Subcutaneous abdominal adipose tissue (tissue), 5 donors: ENCODE measurements around the gene SPR.

Source experiments
- H3K27ac ChIP-seq: one replicate; pipeline ENCODE4 v1.7.0; 2013; ENCODE audit warnings: low read depth, mild to moderate bottlenecking, inconsistent platforms, low read length, moderate library complexity
- H3K27me3 ChIP-seq, 5 donors: one replicate each; pipeline ENCODE4 v1.7.0; 2013; ENCODE audit warnings: low read length in 5 of 5, inconsistent platforms in 1 of 5; ENCODE audit not compliant: control insufficient read depth in 5 of 5, insufficient read depth in 4 of 5
- H3K36me3 ChIP-seq, 5 donors: one replicate each; pipeline ENCODE4 v1.7.0; 2013; ENCODE audit warnings: low read length in 5 of 5; ENCODE audit not compliant: control insufficient read depth in 5 of 5, insufficient read depth in 5 of 5
- H3K4me1 ChIP-seq, 5 donors: one replicate each; pipeline ENCODE4 v1.7.0; 2013; ENCODE audit warnings: low read length in 5 of 5, mild to moderate bottlenecking in 3 of 5, moderate library complexity in 1 of 5; ENCODE audit not compliant: control insufficient read depth in 5 of 5, insufficient read depth in 5 of 5
- H3K4me3 ChIP-seq, 5 donors: one replicate each; pipeline ENCODE4 v1.7.0; 2013; ENCODE audit warnings: low read length in 5 of 5, low read depth in 1 of 5
- H3K9ac ChIP-seq, 5 donors: one replicate each; pipeline ENCODE4 v1.7.0; 2013; ENCODE audit warnings: low read length in 5 of 5, mild to moderate bottlenecking in 4 of 5, moderate library complexity in 3 of 5
- H3K9me3 ChIP-seq, 5 donors: one replicate each; pipeline ENCODE4 v1.7.0; 2013; ENCODE audit warnings: low read length in 5 of 5; ENCODE audit not compliant: control insufficient read depth in 5 of 5
- donor health status: healthy.
- donor health status: healthy.
- donor health status: healthy.
- donor health status: healthy.
- donor health status: healthy.

SPR gene

GRCh38 chr2:72887032-72887739, at the start of gene SPR:
Gene SPR (plus strand): TSS chr2:72887408. CDS start chr2:72887433, 25 bp downstream.
- peak within 1 kb of the TSS; percentile 72 to 81 (median 76) for H3K4me3 ChIP-seq
- peaks cover 0 to 26% (median 13%) of the 10 kb centered on the region in 5 donors for H3K36me3 ChIP-seq
- H3K9me3 ChIP-seq, result no peaks in the 10 kb centered on the region
- peak within 1 kb of the TSS; percentile 98 for H3K27ac ChIP-seq
- H3K27me3 ChIP-seq, result no peaks in the 10 kb centered on the region
- peaks cover 2 to 33% (median 24%) of the 10 kb centered on the region in 5 donors for H3K4me1 ChIP-seq
- H3K9ac ChIP-seq, result peak within 1 kb of the TSS; percentile 76 to 93 (median 88)

DNA sequence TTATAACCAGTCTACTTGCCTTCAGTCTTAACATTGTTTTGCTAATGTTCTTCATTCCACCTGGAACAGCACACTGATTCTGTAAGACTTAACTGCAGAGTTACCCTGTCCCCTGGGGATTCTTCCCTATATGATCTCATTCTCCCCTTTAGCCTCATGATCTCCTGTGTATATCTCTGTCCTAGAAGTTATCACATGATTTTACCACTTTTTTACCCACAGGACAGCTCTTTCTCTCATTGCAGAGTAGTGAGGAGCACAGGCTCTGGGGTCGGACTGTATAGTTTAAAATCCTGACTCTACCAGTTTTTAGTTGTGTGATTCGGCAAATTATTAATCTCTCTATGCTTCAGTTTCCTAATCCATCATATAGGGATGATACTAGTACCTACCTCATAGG, 47.1 kb upstream of the SPR start:
- Histone ChIP-seq H3K27ac (no peak overlapping the region), H3K36me3 (no peaks in the 10 kb centered on the region), H3K4me3 (no peak overlapping the region), H3K9me3 (no peaks in the 10 kb centered on the region), H3K27me3 (peaks cover 0 to 2% (median 0%) of the 10 kb centered on the region in 5 donors), H3K4me1 (no peaks in the 10 kb centered on the region), H3K9ac (no peak overlapping the region)

GRCh38 chr2:72841462-72842125, 45.6 kb upstream of the SPR start:
- peaks cover 0 to 2% (median 0%) of the 10 kb centered on the region in 5 donors for H3K27me3 ChIP-seq
- H3K9ac ChIP-seq, result no peak overlapping the region
- no peaks in the 10 kb centered on the region for H3K36me3 ChIP-seq
- no peaks in the 10 kb centered on the region for H3K4me1 ChIP-seq
- H3K4me3 ChIP-seq, result no peak overlapping the region
- no peaks in the 10 kb centered on the region for H3K9me3 ChIP-seq
- no peak overlapping the region for H3K27ac ChIP-seq

DNA sequence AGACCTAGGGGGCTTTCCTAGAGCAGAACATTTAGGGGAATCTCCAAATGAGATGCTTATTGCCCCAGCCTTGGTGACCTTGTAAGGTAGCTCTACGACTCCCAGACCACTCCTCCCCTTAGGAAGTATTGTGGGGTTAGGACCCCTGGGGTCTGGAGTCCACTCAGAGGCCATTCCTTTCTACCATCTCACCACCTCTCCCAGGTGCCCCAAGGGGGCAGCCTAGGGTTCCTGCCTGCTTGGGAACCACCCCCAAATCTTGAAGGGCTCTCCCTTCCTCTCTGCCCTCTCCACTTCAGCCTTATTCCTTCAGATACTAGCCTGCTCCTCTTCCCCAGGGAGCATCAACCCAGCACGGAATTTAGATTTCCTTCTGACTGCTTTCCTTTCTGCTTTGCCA, 43.9 kb upstream of the SPR start:
- Histone ChIP-seq H3K4me1 (no peaks in the 10 kb centered on the region), H3K36me3 (no peaks in the 10 kb centered on the region), H3K9me3 (no peaks in the 10 kb centered on the region), H3K4me3 (no peak overlapping the region), H3K9ac (no peak overlapping the region), H3K27ac (no peak overlapping the region), H3K27me3 (peaks cover 0 to 2% (median 0%) of the 10 kb centered on the region in 5 donors)

GRCh38 chr2:72846171-72847095, 40.8 kb upstream of the SPR start:
- H3K27ac ChIP-seq, result no peak overlapping the region
- no peaks in the 10 kb centered on the region for H3K4me1 ChIP-seq
- no peaks in the 10 kb centered on the region for H3K9me3 ChIP-seq
- peaks cover 0 to 10% (median 4%) of the 10 kb centered on the region in 5 donors for H3K27me3 ChIP-seq
- no peaks in the 10 kb centered on the region for H3K36me3 ChIP-seq
- H3K4me3 ChIP-seq, result no peak overlapping the region
- H3K9ac ChIP-seq, result no peak overlapping the region

DNA sequence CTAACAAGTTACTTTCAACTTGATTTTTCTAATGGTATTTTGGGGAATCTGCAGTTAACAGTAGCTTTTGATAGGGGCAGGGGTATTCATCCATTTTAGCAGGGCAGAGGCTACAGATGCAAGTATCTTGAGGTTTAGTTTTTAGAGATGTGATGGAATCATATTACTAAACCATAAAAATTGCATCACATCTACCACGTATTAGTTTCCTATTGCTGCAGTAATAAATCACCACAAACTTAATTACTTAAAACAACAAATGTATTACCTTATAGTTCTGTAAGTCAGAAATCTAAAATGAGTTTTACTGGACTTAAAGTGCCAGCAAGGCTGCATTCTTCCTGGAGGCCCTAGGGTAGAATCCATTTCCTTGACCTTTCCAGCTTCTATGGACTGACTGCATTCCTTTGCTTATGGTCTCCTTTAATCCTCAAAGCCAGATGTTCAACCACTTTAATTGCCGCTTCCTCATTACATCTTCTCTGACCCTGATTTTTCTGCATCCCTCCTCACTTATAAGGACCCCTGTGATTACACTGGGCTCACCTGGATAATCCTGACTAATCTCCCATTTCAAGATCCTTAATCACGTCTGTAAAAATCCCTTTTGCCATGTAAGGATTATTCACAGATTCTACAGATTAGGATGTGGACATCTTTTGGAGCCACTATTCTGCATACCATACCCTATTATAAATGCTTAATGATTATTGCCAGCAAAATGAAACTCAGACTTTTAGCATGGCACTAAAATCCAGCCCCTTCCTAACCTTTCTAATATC, 39.5 kb upstream of the SPR start:
- Histone ChIP-seq H3K9ac (no peak overlapping the region), H3K4me1 (no peaks in the 10 kb centered on the region), H3K27ac (no peak overlapping the region), H3K27me3 (peaks cover 0 to 12% (median 4%) of the 10 kb centered on the region in 5 donors), H3K4me3 (no peak overlapping the region), H3K9me3 (no peaks in the 10 kb centered on the region), H3K36me3 (no peaks in the 10 kb centered on the region)

- H3K36me3 ChIP-seq, result no peaks in the 10 kb centered on the region
- H3K4me1 ChIP-seq, result no peaks in the 10 kb centered on the region
- H3K9ac ChIP-seq, result no peak overlapping the region
- H3K9me3 ChIP-seq, result no peaks in the 10 kb centered on the region
- H3K4me3 ChIP-seq, result no peak overlapping the region
- H3K27me3 ChIP-seq, result peaks cover 0 to 14% (median 4%) of the 10 kb centered on the region in 5 donors
- no peak overlapping the region for H3K27ac ChIP-seq
Measured at GRCh38 chr2:72848436-72849137, 38.6 kb upstream of the SPR start.

DNA sequence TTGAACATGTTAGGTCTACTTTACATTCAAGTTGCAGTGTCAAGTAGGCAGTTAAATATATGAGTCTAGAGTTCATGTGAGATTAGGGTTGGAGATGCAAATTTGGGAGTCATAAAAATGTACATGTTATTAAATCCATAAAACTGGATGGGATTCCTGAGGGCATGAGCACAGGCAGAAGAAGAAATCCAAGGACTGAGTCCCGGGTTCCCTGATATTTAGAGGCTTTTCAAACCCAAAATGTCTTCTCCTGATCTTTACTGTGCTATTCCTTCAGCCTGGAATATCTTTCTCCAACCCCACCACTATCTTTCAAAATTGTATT, 38.1 kb upstream of the SPR start:
- Histone ChIP-seq H3K27ac (no peak overlapping the region), H3K27me3 (peaks cover 0 to 14% (median 4%) of the 10 kb centered on the region in 5 donors), H3K9me3 (no peaks in the 10 kb centered on the region), H3K36me3 (no peaks in the 10 kb centered on the region), H3K9ac (no peak overlapping the region), H3K4me3 (no peak overlapping the region), H3K4me1 (no peaks in the 10 kb centered on the region)

DNA sequence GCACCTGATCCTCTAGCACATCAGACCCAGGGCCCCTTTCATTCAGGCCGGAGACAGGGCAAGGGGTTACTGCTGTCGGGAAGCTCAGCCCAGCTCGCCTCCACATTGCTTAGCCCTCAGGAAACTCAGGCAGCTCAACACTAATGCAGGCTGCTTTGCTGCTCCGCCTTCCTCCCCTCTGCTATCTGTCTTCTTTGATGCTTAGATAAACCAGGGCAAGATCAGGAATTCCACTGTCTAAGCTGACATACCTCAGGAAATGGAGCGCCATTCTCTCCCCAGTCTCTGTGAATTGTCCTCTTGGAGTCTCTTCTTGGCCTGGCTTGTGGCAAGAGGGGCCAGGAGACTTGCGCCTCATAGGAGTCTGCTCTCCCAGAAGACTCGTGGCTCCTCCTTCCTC, 35.9 kb upstream of the SPR start:
- Histone ChIP-seq H3K4me1 (no peaks in the 10 kb centered on the region), H3K9me3 (no peaks in the 10 kb centered on the region), H3K9ac (no peak overlapping the region), H3K36me3 (no peaks in the 10 kb centered on the region), H3K27me3 (peaks cover 0 to 14% (median 5%) of the 10 kb centered on the region in 5 donors), H3K4me3 (no peak overlapping the region), H3K27ac (no peak overlapping the region)
